WTC11 (cell line): Measurements from ENCODE around the gene SGCD. TPM values are rescaled to one million over a fixed set of nuclear protein-coding genes. Genes with fewer than 3 reads are reported as not detected.

Source experiments
- ATAC-seq: fragments of 200-7000 bp; cut with Tn5 transposase; 2 replicates; pipeline ENCODE4 v1.10.0; 2021; ENCODE audit warnings: mild to moderate bottlenecking, moderate library complexity
- CTCF ChIA-PET: fragments of 300-600 bp; sonication (Branson Sonifier 250); formaldehyde crosslinking; loops from one replicate; lab custom pipeline; 2021; ENCODE audit warnings: antibody characterized with exemption; lab: Charles Lee
- POLR2A ChIA-PET: fragments of 350-600 bp; sonication (Branson Sonifier 250); formaldehyde crosslinking; loops from one replicate; lab custom pipeline; 2021; ENCODE audit warnings: antibody characterized with exemption; lab: Charles Lee
- DNase-seq: peaks from one replicate; pipeline ENCODE4 v3.0.0; 2021; ENCODE audit warnings: low spot score
- H3K27ac Mint-ChIP-seq: 2 replicates; pipeline ENCODE4 v1.8.0; 2021; ENCODE audit warnings: mixed read lengths
- H3K27me3 Mint-ChIP-seq: 2 replicates; pipeline ENCODE4 v1.8.0; 2021; ENCODE audit warnings: low read depth, mild to moderate bottlenecking, moderate library complexity, mixed read lengths
- H3K36me3 Mint-ChIP-seq: 2 replicates; pipeline ENCODE4 v1.8.0; 2021; ENCODE audit warnings: mixed read lengths
- H3K4me1 Mint-ChIP-seq: 2 replicates; pipeline ENCODE4 v1.8.0; 2022; ENCODE audit warnings: mixed read lengths
- H3K4me3 Mint-ChIP-seq: 2 replicates; pipeline ENCODE4 v1.8.0; 2021; ENCODE audit warnings: mild to moderate bottlenecking, moderate library complexity, mixed read lengths
- H3K9me3 Mint-ChIP-seq: 2 replicates; pipeline ENCODE4 v1.8.0; 2021; ENCODE audit warnings: mixed read lengths
- AFF4 ChIP-seq: sonication (generic); formaldehyde crosslinking; IDR thresholded peaks from 2 replicates; pipeline ENCODE4 v1.8.1; 2023; ENCODE audit warnings: mild to moderate bottlenecking, missing genetic modification reagents, borderline replicate concordance
- CTCF ChIP-seq: fragments of 200-600 bp; IDR thresholded peaks from 2 replicates; pipeline ENCODE4 v1.8.0; 2022; ENCODE audit warnings: antibody characterized with exemption
- E2F5 ChIP-seq: sonication (generic); formaldehyde crosslinking; IDR thresholded peaks from 2 replicates; pipeline ENCODE4 v1.8.1; 2022; ENCODE audit warnings: mild to moderate bottlenecking, moderate library complexity, missing genetic modification reagents
- EMX1 ChIP-seq: fragments of 250-450 bp; sonication (Bioruptor Pico); IDR thresholded peaks from 2 replicates; pipeline ENCODE4 v1.8.0; 2021; ENCODE audit warnings: mild to moderate bottlenecking
- GRHL2 ChIP-seq: fragments of 250-450 bp; sonication (Bioruptor Pico); IDR thresholded peaks from 2 replicates; pipeline ENCODE4 v1.8.0; 2022; ENCODE audit warnings: mild to moderate bottlenecking, moderate library complexity; ENCODE audit not compliant: insufficient replicate concordance, severe bottlenecking
- NFATC4 ChIP-seq: fragments of 250-450 bp; sonication (Bioruptor Pico); IDR thresholded peaks from 2 replicates; pipeline ENCODE4 v1.9.0; 2021; ENCODE audit warnings: mild to moderate bottlenecking
- PREB ChIP-seq: sonication (generic); formaldehyde crosslinking; IDR thresholded peaks from 2 replicates; pipeline ENCODE4 v1.8.1; 2022; ENCODE audit warnings: mild to moderate bottlenecking, missing genetic modification reagents, moderate library complexity, borderline replicate concordance
- SMAD4 ChIP-seq: sonication (generic); formaldehyde crosslinking; IDR thresholded peaks from 2 replicates; pipeline ENCODE4 v1.8.0; 2022; ENCODE audit warnings: mild to moderate bottlenecking, missing genetic modification reagents
- ZBTB21 ChIP-seq: sonication (generic); formaldehyde crosslinking; IDR thresholded peaks from 2 replicates; pipeline ENCODE4 v1.8.1; 2023; ENCODE audit warnings: mild to moderate bottlenecking, missing genetic modification reagents, borderline replicate concordance
- ZNF121 ChIP-seq: sonication (generic); formaldehyde crosslinking; IDR thresholded peaks from 2 replicates; pipeline ENCODE4 v1.8.0; 2023; ENCODE audit warnings: missing genetic modification reagents
- ZNF396 ChIP-seq: fragments of 250-450 bp; sonication (Bioruptor Pico); IDR thresholded peaks from 2 replicates; pipeline ENCODE4 v1.8.0; 2021; ENCODE audit warnings: mild to moderate bottlenecking, moderate library complexity, borderline replicate concordance
- total RNA-seq: library from RNA; stranded (reverse); gene quantifications from 3 replicates; pipeline ENCODE4 v1.2.3, GENCODE V29; 2021

Gene SGCD
- total RNA-seq, 1 experiment from 2014 or later, result 0.33 TPM

GRCh38 chr5:156375895-156376495 is 49.0 kb downstream of the SGCD start (continued):
- TF ChIP-seq CTCF, result no peak
- TF ChIP-seq, all 79 proteins: peak for 0

GRCh38 chr5:156376751-156377150 is 49.8 kb downstream of the SGCD start:
- Mint-ChIP-seq H3K4me3 (no peak overlapping the region), H3K27ac (no peak overlapping the region), H3K27me3 (no peaks in the 10 kb centered on the region), H3K4me1 (0 out of 2 replicates have a peak, but pooled peaks cover 3% of the 10 kb centered on the region), H3K36me3 (no peaks in the 10 kb centered on the region), H3K9me3 (no peaks in the 10 kb centered on the region)
- CTCF ChIA-PET, result no interaction called here
- no peak for TF ChIP-seq SMAD4 (CRISPR knock-in tag)
- no peak for TF ChIP-seq EMX1 (CRISPR knock-in tag)
- no peak for TF ChIP-seq ZBTB21 (CRISPR knock-in tag)
- TF ChIP-seq E2F5 (CRISPR knock-in tag), result no peak
- ATAC-seq, result no peak
- POLR2A ChIA-PET, result no interaction called here
- DNase-seq, result no peak

- ATAC-seq, result no peak
Measured at GRCh38 chr5:156378159-156378558, 51.2 kb downstream of the SGCD start.

More at GRCh38 chr5:156378159-156378558, 51.2 kb downstream of the SGCD start:
- Mint-ChIP-seq H3K27me3 (no peaks in the 10 kb centered on the region), H3K27ac (no peak overlapping the region), H3K9me3 (no peaks in the 10 kb centered on the region), H3K4me1 (0 out of 2 replicates have a peak, but pooled peaks cover 3% of the 10 kb centered on the region), H3K4me3 (no peak overlapping the region), H3K36me3 (no peaks in the 10 kb centered on the region)
- POLR2A ChIA-PET, result no interaction called here
- CTCF ChIA-PET, result no interaction called here
- TF ChIP-seq GRHL2 (CRISPR knock-in tag) (no peak), NFATC4 (no peak), PREB (CRISPR knock-in tag) (no peak), ZNF121 (no peak), AFF4 (CRISPR knock-in tag) (no peak), ZNF396 (CRISPR knock-in tag) (no peak)
- DNase-seq, result no peak
